ENCODE results near the gene CCDC187.

- TF ChIP-seq EMX1 (CRISPR knock-in tag; IDR thresholded peaks at IDR 0.05) (no peak), CTCF (IDR thresholded peaks at IDR 0.05) (no peak), USF2 (CRISPR knock-in tag; IDR thresholded peaks at IDR 0.05) (no peak), TP53 (CRISPR knock-in tag; IDR thresholded peaks at IDR 0.05) (no peak), PREB (CRISPR knock-in tag; IDR thresholded peaks at IDR 0.05; ENCODE audit: borderline replicate concordance) (no peak), ZBTB43 (CRISPR knock-in tag; IDR thresholded peaks at IDR 0.05) (no peak), TEAD4 (CRISPR knock-in tag; IDR thresholded peaks at IDR 0.05) (no peak), SP1 (CRISPR knock-in tag; conservative IDR thresholded peaks at IDR 0.05) (no peak), ATF1 (CRISPR knock-in tag; IDR thresholded peaks at IDR 0.05) (no peak)
- TF ChIP-seq, protein P1, sequence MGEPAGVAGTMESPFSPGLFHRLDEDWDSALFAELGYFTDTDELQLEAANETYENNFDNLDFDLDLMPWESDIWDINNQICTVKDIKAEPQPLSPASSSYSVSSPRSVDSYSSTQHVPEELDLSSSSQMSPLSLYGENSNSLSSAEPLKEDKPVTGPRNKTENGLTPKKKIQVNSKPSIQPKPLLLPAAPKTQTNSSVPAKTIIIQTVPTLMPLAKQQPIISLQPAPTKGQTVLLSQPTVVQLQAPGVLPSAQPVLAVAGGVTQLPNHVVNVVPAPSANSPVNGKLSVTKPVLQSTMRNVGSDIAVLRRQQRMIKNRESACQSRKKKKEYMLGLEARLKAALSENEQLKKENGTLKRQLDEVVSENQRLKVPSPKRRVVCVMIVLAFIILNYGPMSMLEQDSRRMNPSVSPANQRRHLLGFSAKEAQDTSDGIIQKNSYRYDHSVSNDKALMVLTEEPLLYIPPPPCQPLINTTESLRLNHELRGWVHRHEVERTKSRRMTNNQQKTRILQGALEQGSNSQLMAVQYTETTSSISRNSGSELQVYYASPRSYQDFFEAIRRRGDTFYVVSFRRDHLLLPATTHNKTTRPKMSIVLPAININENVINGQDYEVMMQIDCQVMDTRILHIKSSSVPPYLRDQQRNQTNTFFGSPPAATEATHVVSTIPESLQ (CRISPR knock-in tag; IDR thresholded peaks at IDR 0.05), result no peak
- TF ChIP-seq, protein P2, sequence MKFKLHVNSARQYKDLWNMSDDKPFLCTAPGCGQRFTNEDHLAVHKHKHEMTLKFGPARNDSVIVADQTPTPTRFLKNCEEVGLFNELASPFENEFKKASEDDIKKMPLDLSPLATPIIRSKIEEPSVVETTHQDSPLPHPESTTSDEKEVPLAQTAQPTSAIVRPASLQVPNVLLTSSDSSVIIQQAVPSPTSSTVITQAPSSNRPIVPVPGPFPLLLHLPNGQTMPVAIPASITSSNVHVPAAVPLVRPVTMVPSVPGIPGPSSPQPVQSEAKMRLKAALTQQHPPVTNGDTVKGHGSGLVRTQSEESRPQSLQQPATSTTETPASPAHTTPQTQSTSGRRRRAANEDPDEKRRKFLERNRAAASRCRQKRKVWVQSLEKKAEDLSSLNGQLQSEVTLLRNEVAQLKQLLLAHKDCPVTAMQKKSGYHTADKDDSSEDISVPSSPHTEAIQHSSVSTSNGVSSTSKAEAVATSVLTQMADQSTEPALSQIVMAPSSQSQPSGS (CRISPR knock-in tag; IDR thresholded peaks at IDR 0.05; ENCODE audit: borderline replicate concordance, low read depth), result no peak
- TF ChIP-seq, protein P3, sequence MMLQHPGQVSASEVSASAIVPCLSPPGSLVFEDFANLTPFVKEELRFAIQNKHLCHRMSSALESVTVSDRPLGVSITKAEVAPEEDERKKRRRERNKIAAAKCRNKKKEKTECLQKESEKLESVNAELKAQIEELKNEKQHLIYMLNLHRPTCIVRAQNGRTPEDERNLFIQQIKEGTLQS (CRISPR knock-in tag; conservative IDR thresholded peaks at IDR 0.05), result no peak
These were observed 94.7 kb downstream of the CCDC187 start for GRCh38 chr9:136209232-136209631.
